ENCODE measurements around the gene NOL7.

Gene NOL7

GRCh38 chr6:13653296-13653695, 38.2 kb downstream of the NOL7 start:
- TF ChIP-seq CTCF (IDR thresholded peaks at IDR 0.05; ENCODE audit: insufficient read depth, low read length, poor library complexity, severe bottlenecking): no peak
- no peak overlapping the region for H3K4me3 ChIP-seq (replicated peaks; ENCODE audit: low read depth, low read length)
- H3K27me3 ChIP-seq (replicated peaks; ENCODE audit: control insufficient read depth, insufficient read depth, low read length): no peaks in the 10 kb centered on the region
- DNase-seq (ENCODE audit: extremely low read depth, insufficient read length): no peak
- H3K36me3 ChIP-seq (ENCODE audit: control insufficient read depth, insufficient read depth, low read length): no peaks in the 10 kb centered on the region; the same call in 1 of the 2 replicates

GRCh38 chr6:13654496-13654895, 39.4 kb downstream of the NOL7 start:
- Histone ChIP-seq H3K27me3 (replicated peaks; ENCODE audit: control insufficient read depth, insufficient read depth, low read length) (no peaks in the 10 kb centered on the region), H3K36me3 (ENCODE audit: control insufficient read depth, insufficient read depth, low read length) (no peaks in the 10 kb centered on the region; the same call in 1 of the 2 replicates), H3K4me3 (replicated peaks; ENCODE audit: low read depth, low read length) (no peak overlapping the region)
- no peak for DNase-seq (ENCODE audit: extremely low read depth, insufficient read length)
- no peak for TF ChIP-seq CTCF (IDR thresholded peaks at IDR 0.05; ENCODE audit: insufficient read depth, low read length, poor library complexity, severe bottlenecking)

- DNase-seq (ENCODE audit: extremely low read depth, insufficient read length): peak; percentile 19
- Histone ChIP-seq H3K36me3 (ENCODE audit: control insufficient read depth, insufficient read depth, low read length) (no peaks in the 10 kb centered on the region; the same call in 1 of the 2 replicates), H3K4me3 (replicated peaks; ENCODE audit: low read depth, low read length) (no peak overlapping the region), H3K27me3 (replicated peaks; ENCODE audit: control insufficient read depth, insufficient read depth, low read length) (no peaks in the 10 kb centered on the region)
- TF ChIP-seq CTCF (IDR thresholded peaks at IDR 0.05; ENCODE audit: insufficient read depth, low read length, poor library complexity, severe bottlenecking): no peak
Measured at GRCh38 chr6:13655700-13656099, 40.6 kb downstream of the NOL7 start.

GRCh38 chr6:13660273-13660672, 45.1 kb downstream of the NOL7 start:
- TF ChIP-seq CTCF (IDR thresholded peaks at IDR 0.05; ENCODE audit: insufficient read depth, low read length, poor library complexity, severe bottlenecking): no peak
- no peak for DNase-seq (ENCODE audit: extremely low read depth, insufficient read length)
- H3K27me3 ChIP-seq (replicated peaks; ENCODE audit: control insufficient read depth, insufficient read depth, low read length): no peaks in the 10 kb centered on the region
- H3K4me3 ChIP-seq (replicated peaks; ENCODE audit: low read depth, low read length): no peak overlapping the region
- H3K36me3 ChIP-seq (ENCODE audit: control insufficient read depth, insufficient read depth, low read length): no peaks in the 10 kb centered on the region

GRCh38 chr6:13660893-13661292, 45.8 kb downstream of the NOL7 start:
- no peak for DNase-seq (ENCODE audit: extremely low read depth, insufficient read length)
- H3K4me3 ChIP-seq (replicated peaks; ENCODE audit: low read depth, low read length): no peak overlapping the region
- no peaks in the 10 kb centered on the region for H3K27me3 ChIP-seq (replicated peaks; ENCODE audit: control insufficient read depth, insufficient read depth, low read length)
- TF ChIP-seq CTCF (IDR thresholded peaks at IDR 0.05; ENCODE audit: insufficient read depth, low read length, poor library complexity, severe bottlenecking): no peak
- H3K36me3 ChIP-seq (ENCODE audit: control insufficient read depth, insufficient read depth, low read length): no peaks in the 10 kb centered on the region

GRCh38 chr6:13661647-13662046, 46.5 kb downstream of the NOL7 start:
- TF ChIP-seq CTCF (IDR thresholded peaks at IDR 0.05; ENCODE audit: insufficient read depth, low read length, poor library complexity, severe bottlenecking): no peak
- Histone ChIP-seq H3K36me3 (ENCODE audit: control insufficient read depth, insufficient read depth, low read length) (no peaks in the 10 kb centered on the region), H3K4me3 (replicated peaks; ENCODE audit: low read depth, low read length) (no peak overlapping the region), H3K27me3 (replicated peaks; ENCODE audit: control insufficient read depth, insufficient read depth, low read length) (no peaks in the 10 kb centered on the region)
- no peak for DNase-seq (ENCODE audit: extremely low read depth, insufficient read length)

Measured in GM06990 (cell line).